HEK293T (cell line): Measurements from ENCODE around the gene DNAJC11.

Experiments used
- BHLHE40 ChIP-seq: fragments of 450-650 bp; IDR thresholded peaks from 2 replicates; pipeline ENCODE4 v1.6.1; 2016; ENCODE audit warnings: mild to moderate bottlenecking, moderate library complexity, borderline replicate concordance
- ELF4 ChIP-seq: fragments of 450-650 bp; IDR thresholded peaks from 2 replicates; pipeline ENCODE4 v1.6.1; 2017; ENCODE audit warnings: antibody characterized with exemption
- FOXA1 ChIP-seq: fragments of 450-650 bp; IDR thresholded peaks from 2 replicates; pipeline ENCODE4 v1.6.1; 2016; ENCODE audit warnings: mild to moderate bottlenecking
- FOXK2 ChIP-seq: fragments of 450-650 bp; IDR thresholded peaks from 2 replicates; pipeline ENCODE4 v1.6.1; 2016; ENCODE audit warnings: mild to moderate bottlenecking
- FOXM1 ChIP-seq: fragments of 450-650 bp; IDR thresholded peaks from 2 replicates; pipeline ENCODE4 v1.6.1; 2017; ENCODE audit warnings: mild to moderate bottlenecking, borderline replicate concordance
- SP1 ChIP-seq: fragments of 450-650 bp; IDR thresholded peaks from 2 replicates; pipeline ENCODE4 v1.6.1; 2017
- SUZ12 ChIP-seq: fragments of 450-650 bp; IDR thresholded peaks from 2 replicates; pipeline ENCODE4 v1.6.1; 2016; ENCODE audit warnings: mild to moderate bottlenecking
- TARDBP ChIP-seq: fragments of 450-650 bp; IDR thresholded peaks from 2 replicates; pipeline ENCODE4 v1.6.1; 2016
- ZNF384 ChIP-seq: fragments of 450-650 bp; IDR thresholded peaks from 2 replicates; pipeline ENCODE4 v1.6.1; 2016
- TF ChIP-seq, protein P1 (sequence below): fragments of 450-650 bp; IDR thresholded peaks from 2 replicates; pipeline ENCODE4 v1.6.1; 2016

DNA sequence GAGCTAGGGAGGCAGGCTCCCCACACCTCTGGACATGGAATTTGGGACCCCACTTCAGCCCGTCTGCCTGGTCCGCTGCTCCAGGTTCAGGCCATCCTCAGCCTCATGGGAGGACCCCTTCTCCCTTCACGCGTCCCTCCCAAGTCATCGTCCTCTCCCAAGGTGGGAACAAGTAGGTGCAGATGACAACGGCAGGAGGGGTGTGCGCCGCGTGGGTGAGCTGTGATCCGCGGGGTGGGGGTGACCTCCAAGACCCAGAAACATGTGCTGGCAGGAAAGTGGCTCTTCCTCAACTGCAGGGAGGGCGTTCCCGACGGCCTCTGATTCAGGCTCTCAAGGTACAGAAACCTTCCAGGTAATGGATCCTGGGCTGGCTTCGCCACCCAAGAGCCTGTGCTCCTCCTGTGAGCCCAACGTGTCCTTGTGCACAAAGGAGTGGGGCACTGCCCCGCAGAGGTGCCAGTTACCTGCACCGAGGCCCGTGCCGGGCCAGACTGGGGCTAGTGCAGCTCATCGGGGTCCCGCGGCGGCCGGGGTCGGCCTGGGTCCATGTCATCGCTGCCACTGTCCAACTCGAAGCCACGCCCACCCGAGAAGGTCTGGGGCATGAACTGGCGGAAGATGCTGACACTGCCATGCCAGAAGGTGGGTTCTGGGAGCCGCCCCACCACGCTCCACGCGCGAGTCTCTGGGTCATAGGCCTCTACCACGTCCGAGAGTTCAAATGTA lies 108.6 kb downstream of the DNAJC11 start:
- no peak for TF ChIP-seq ELF4
- no peak for TF ChIP-seq FOXK2
- no peak for TF ChIP-seq TARDBP
- TF ChIP-seq SP1, result no peak
- no peak for TF ChIP-seq FOXM1
- no peak for TF ChIP-seq ZNF384
- no peak for TF ChIP-seq FOXA1
- TF ChIP-seq, protein P1, sequence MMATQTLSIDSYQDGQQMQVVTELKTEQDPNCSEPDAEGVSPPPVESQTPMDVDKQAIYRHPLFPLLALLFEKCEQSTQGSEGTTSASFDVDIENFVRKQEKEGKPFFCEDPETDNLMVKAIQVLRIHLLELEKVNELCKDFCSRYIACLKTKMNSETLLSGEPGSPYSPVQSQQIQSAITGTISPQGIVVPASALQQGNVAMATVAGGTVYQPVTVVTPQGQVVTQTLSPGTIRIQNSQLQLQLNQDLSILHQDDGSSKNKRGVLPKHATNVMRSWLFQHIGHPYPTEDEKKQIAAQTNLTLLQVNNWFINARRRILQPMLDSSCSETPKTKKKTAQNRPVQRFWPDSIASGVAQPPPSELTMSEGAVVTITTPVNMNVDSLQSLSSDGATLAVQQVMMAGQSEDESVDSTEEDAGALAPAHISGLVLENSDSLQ, result no peak
- TF ChIP-seq BHLHE40, result no peak
- no peak for TF ChIP-seq SUZ12
